LNCaP clone FGC (cell line): Measurements from ENCODE around the gene SH3BP2.

Experiments
- DNase-seq: peaks from one replicate; pipeline ENCODE4 v3.0.0-alpha.2; 2011; ENCODE audit warnings: low read depth
- H3K4me3 ChIP-seq: 2 replicates; pipeline ENCODE4 v1.5.1; 2011; ENCODE audit warnings: mild to moderate bottlenecking, low read depth, low read length, control low read depth
- CTCF ChIP-seq: IDR thresholded peaks from 2 replicates; pipeline ENCODE4 v1.5.1; 2012; ENCODE audit warnings: mild to moderate bottlenecking; ENCODE audit not compliant: control insufficient read depth, insufficient read depth; ENCODE audit errors: extremely low read depth

SH3BP2 gene

GRCh38 chr4:2878346-2878745 is 85.5 kb downstream of the SH3BP2 start:
- H3K4me3 ChIP-seq: no peak overlapping the region
- DNase-seq: no peak
- TF ChIP-seq CTCF: no peak

- DNase-seq: no peak
- TF ChIP-seq CTCF: no peak
- H3K4me3 ChIP-seq: no peak overlapping the region
Observed at GRCh38 chr4:2879026-2879425, 86.1 kb downstream of the SH3BP2 start.

- TF ChIP-seq CTCF: no peak
- DNase-seq: no peak
- H3K4me3 ChIP-seq: no peak overlapping the region
Observed at GRCh38 chr4:2881431-2881830, 88.5 kb downstream of the SH3BP2 start.

GRCh38 chr4:2882341-2882740 is 89.5 kb downstream of the SH3BP2 start:
- no peak for TF ChIP-seq CTCF
- DNase-seq: no peak
- no peak overlapping the region for H3K4me3 ChIP-seq

GRCh38 chr4:2886161-2886560 is 93.3 kb downstream of the SH3BP2 start:
- DNase-seq: no peak
- H3K4me3 ChIP-seq: no peak overlapping the region
- TF ChIP-seq CTCF: no peak

- no peak for TF ChIP-seq CTCF
- H3K4me3 ChIP-seq: no peak overlapping the region
- DNase-seq: no peak
Observed at GRCh38 chr4:2886622-2887021, 93.7 kb downstream of the SH3BP2 start.

GRCh38 chr4:2887343-2887742 is 94.5 kb downstream of the SH3BP2 start:
- H3K4me3 ChIP-seq: no peak overlapping the region
- DNase-seq: no peak
- TF ChIP-seq CTCF: no peak
